ENCODE data around the gene XPR1.
"Not testable (repeated sequence)": the region's sequence is repeated elsewhere in the genome, so short reads cannot be mapped to it uniquely, and the experiment has no call there.

Gene XPR1

DNA sequence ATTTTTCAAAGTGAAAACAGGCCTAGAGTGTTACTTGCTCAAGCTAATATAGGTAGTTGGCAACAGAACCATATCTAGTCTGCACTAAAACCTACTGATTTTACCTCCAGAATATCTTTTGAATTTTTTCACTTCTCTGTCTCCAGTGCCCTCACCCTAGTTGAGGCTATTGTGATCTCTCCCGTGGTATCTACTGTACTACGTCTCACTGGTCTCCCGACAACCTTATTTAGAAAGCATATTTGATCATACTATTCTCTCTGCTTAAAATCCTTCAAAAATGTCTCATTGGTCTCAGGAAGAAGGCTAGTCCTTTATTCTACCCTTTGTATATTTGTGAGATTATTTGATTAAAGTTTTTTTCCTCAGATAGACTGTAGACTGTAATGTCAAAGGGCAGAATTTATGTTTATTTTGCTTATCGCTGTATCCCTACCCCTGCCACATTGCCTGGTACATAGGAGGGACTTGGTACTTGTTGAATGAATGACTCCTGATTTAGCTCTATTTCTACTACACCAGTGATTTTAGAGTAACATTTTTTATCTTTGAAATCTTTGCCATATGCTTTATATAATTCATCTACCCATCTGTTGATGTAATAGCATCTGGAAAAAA is 145.4 kb downstream of the XPR1 start:
- in situ Hi-C loops (cut with MboI; ENCODE audit: low sequenced_read_pairs) = no loop called here

DNA sequence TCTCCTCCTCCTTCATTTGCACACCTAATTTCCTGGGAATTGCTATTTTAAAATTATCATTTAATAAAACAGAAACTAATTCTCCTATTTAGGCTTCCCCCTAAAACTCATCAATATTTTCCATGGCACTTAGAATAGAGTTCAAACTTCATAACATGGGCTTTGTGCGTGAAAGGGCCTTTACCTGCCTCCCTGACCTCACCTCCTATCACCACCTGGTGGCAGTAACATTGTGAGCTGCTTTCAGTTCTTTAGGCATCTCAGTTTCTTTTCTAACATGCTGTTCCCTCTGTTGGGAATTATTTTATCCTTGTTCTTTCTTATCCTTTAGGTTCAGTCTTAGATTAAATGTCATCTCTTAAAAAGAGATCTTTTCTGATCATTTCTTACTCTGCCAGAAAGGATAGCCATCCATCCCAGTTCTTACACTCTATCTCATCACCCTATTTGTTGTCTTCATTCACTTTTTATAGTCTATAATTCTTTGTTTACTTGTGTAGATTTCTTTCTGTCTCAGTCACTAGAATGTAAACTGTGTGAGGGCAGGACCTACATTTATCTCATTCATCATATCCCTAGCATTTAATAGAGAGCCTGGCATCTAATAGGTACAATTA is 147.1 kb downstream of the XPR1 start:
- in situ Hi-C loops (cut with MboI; ENCODE audit: low sequenced_read_pairs) = no loop called here

DNA sequence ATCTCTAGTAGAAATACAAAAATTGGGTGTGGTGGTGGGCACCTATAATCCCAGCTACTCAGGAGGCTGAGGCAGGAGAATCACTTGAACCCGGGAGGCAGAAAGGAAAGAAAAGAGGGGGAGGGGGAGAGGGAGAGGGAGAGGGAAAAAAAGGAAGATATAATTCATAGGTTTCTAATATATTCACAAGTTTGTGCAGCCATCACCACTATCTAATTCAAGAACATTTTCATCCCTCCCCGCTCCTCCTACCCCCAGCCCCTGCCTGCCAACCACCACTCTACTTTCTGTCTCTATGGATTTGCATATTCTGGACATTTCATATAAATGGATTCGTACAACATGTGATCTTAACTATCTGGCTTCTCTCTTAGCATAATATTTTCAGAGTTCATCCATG is 147.8 kb downstream of the XPR1 start:
- in situ Hi-C loops (cut with MboI; ENCODE audit: low sequenced_read_pairs) = no loop called here

DNA sequence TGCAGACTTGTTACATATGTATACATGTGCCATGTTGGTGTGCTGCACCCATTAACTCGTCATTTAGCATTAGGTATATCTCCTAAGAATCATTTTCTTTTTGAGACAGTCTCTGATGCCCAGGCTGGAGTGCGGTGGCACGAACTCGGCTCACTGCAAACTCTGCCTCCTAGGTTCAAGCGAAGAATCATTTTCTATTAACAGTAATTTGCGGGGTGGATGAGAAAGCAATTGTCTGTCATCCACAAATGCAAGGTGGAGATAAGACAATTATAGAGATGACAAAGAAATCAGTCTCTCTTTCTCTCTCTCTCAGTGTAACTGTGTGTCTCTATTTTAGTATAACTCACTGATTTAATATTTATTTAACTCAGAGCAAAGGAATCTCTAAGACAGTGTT is 149.9 kb downstream of the XPR1 start:
- in situ Hi-C loops (cut with MboI; ENCODE audit: low sequenced_read_pairs) = no loop called here

DNA sequence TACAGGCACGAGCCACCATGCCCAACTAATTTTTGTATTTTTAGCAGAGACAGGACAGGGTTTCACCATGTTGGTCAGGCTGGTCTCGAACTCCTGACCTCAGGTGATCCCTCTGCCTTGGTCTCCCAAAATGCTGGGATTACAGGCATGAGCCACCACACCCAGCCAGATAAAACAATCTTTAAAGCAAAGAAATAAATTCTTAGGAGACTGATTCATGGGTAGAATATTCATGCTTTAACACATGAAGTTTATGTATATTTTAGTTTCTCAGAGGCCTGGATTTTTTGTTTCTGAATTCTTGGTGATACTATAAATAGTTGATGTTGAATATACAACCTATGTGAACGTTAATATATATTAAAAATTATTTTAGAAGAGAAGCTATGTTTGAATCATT is 153.5 kb downstream of the XPR1 start:
- in situ Hi-C loops (cut with MboI; ENCODE audit: low sequenced_read_pairs) = no loop called here

DNA sequence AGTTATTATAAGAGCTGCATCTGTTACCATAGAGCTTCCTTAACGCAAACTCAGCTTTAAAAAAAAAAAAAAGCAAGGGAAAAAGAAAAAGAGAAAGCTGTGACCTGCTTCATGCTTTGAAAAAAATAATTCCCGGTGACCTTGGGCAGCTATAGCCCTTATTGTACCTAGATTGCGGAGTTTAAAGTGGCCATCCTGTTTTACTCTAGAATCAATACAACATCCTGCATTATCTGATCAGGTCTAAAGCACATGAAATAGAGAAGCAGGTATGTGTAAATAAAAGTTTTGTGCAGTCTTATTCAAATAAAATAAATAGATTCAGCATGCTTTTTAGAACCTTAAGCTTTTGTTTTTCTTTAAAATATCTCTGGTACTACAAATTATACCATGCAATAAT is 154.1 kb downstream of the XPR1 start:
- in situ Hi-C loops (cut with MboI; ENCODE audit: low sequenced_read_pairs) = no loop called here

DNA sequence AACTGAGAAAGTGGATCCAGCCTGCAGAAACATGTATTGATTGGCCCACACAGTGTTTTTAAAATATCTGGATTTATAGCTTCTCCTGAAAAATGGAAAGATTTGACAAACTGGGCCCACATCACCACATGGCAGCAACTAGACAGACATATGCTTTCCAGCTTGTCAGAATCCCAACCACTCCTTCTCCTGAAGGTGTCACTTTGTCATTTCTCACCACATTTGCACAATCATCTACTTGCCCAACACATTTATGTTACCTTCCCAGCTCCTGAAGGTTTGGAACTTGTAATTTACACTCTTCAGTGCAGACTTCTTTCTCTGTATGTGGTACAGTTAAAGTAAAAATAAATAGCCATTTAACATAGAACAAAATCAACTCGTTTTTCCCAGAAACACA is 154.8 kb downstream of the XPR1 start:
- in situ Hi-C loops (cut with MboI; ENCODE audit: low sequenced_read_pairs) = no loop called here

DNA sequence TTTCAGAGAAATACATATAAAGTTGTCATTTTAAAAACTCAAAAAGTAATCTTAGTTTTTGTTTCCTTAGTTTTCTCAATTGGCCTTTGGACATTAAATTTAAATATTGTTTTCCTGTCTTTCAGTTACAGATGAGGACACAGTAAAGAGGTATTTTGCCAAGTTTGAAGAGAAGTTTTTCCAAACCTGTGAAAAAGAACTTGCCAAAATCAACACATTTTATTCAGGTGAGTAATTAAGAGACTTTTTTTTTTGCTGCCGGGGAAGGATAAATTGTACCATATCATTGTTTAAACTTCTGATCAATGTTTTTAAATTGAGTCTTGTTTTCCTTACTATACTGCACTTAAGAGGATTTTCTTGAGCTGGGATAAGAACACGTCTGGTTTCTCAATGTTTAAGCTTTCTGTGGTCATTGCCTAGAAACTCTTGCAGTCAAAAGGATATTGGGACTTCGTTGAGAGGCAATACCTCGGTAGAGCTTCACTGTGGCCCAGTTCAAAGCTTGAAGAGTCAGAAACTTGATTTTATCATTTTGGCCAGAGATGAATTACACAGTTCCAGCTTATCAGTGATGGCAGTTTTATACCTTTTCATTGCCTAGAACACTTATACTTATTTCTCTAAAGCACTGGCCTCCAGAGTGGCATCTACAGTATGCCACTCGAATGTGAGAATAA is 155.9 kb downstream of the XPR1 start:
- in situ Hi-C loops (cut with MboI; ENCODE audit: low sequenced_read_pairs) = no loop called here

DNA sequence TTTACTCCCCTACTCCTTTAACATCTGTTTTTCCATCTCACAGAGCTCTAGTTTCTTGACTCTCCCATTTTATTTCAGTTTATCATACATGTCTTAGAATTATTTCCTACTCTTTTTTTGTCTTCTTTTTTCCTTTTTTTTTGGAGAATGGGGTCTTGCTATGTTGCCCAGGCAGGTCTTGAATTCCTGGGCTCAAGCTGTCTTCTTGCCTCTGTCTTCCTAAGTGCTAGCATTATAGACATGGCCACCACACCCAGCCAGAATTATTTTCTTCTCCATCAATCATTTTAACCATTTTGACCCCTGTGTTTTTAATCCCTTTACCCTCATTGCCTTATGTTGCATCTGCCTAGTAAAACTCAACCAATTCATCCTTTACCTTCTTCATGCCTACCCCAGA is 157.6 kb downstream of the XPR1 start:
- in situ Hi-C loops (cut with MboI; ENCODE audit: low sequenced_read_pairs) = no loop called here

DNA sequence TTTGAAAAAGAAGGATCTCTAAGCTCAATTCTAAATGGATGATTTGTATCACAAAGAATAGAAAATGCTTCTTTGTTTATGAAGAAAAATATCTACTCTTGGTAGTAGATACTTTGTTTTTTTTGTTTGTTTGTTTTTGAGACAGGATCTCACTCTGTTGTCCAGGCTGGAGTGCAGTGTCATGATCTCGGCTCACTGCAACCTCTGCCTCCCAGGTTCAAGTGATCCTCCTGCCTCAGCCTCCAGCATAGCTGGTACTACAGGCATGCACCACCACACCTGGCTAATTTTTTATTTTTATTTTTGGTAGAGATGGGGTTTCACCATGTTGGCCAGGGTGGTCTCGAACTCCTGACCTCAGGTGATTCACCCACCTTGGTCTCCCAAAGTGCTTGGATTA is 159.3 kb downstream of the XPR1 start:
- in situ Hi-C loops (cut with MboI; ENCODE audit: low sequenced_read_pairs) = not testable (repeated sequence)

DNA sequence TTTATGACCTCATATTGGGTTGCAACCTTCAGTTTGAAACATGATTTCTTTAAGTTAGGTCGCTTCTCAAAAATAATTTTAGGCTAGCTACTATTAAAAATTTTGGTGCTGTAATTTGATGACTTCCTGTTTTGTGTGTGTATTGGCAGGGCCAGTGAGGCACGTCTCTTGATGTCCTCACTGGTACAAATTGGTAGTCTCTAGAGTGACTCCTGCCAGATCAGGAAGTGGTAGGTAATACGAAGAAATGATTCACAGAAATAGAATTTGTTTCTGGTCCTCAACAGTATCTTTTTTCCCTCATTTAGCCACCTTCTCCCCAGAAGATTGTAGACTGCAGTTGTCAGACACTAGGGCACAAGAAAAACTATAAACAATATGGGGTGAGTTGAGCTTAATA is 160.0 kb downstream of the XPR1 start:
- in situ Hi-C loops (cut with MboI; ENCODE audit: low sequenced_read_pairs) = no loop called here

DNA sequence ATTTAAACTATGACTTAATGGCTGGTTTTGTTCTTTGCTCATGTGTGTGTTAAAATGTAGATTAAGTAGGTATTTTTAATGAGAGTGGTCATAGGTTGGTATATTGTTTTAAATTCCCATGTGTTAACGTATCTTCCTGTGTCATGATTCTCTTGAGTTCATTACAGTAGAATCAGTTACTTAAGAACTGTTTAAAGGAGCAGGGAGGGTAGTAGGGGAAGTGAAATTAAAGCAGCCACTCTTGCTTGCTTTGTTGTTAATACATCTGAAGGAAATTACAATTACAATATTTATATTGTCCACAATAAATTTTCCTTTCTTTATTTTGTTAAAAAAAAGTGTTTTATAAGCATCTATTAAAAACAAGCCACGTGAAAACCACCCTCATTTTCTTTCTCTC is 161.6 kb downstream of the XPR1 start:
- in situ Hi-C loops (cut with MboI; ENCODE audit: low sequenced_read_pairs) = no loop called here

DNA sequence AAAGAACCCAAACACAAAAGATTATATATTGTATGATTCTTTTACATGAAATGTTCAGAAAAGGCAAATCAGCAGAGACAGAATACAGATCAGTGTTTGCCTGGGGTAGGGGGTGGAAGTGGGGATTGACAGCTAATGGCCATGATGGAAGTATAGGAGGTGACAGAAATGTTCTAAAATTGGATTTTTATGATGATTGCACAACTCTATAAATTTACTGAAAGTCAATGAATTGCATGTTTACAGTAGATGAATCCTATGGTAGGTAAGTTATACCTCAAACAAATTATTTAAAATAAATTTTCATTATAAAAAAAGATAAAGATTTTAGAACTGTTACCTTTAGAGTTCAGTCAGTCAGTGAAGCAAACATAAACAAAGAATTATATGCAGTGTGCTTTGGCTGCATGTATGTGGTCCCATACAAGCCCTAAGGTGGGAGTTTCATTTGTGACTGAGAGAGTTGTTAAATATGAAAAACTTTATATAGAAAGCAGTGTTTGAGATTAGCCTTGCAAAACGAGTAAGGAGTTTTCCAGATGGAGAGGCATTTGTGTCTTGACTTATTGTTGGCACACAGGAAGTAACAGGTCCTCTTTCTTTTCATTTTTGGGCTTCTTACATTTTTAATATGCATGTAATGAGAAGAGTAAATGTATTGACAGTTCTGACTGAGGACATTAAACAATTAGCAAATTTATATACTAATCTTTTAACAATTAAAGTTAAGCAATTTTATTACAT is 165.2 kb downstream of the XPR1 start:
- in situ Hi-C loops (cut with MboI; ENCODE audit: low sequenced_read_pairs) = no loop called here

DNA sequence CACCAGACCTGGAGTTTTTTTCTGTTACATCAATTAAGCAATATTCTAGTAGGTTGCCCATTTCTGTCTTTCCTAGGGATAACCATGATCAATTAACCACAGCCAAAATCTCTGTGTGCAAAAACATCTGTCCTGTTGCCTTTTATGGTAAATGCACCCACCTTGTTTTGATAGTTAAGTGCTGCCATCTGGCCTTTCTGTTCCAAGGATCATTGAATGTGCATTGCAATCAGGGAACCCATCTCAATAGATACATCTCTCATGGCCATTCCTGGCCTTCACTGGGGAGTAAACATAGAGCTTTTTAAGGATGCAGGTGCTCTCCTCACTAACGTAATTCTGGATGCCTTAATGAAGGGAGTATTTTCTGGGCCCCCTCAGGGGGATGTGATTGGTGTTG is 169.1 kb downstream of the XPR1 start:
- in situ Hi-C loops (cut with MboI; ENCODE audit: low sequenced_read_pairs) = no loop called here

DNA sequence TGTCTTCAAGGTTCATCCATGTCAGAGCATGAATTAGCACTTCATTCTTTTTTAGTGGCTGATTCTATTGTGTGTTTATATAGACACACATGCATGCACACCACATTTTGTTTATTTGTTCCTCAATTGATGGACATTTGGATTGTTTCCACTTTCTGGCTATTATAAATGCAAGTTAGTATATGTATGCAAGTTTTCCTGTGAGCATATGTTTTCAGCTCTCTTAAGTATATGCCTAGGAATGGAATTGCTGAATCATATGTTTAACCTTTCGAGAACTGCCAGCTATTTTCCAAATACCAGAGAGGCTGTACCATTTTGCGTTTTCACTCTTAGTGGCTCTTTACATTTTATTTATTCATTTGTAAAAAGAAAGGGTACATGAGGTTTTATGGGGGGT is 171.0 kb downstream of the XPR1 start:
- in situ Hi-C loops (cut with MboI; ENCODE audit: low sequenced_read_pairs) = no loop called here

DNA sequence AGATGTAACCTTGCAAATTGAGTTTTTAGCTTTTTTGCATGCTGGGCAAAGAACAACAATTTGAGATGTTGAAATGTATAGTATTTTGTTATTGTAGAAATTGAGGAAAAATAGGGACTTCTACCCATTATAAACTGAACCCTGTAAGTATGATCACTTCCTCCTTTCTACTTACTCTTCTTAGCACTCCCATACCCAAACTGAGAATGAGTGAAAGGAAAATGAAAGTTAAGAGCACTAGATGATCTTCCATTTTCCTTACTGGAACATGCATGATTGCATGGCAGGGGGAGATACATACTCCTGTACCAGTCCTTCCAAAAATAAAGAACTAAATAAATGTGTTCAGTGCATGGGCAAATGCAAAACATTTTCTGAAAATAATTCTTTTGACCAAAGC is 173.5 kb downstream of the XPR1 start:
- in situ Hi-C loops (cut with MboI; ENCODE audit: low sequenced_read_pairs) = no loop called here

DNA sequence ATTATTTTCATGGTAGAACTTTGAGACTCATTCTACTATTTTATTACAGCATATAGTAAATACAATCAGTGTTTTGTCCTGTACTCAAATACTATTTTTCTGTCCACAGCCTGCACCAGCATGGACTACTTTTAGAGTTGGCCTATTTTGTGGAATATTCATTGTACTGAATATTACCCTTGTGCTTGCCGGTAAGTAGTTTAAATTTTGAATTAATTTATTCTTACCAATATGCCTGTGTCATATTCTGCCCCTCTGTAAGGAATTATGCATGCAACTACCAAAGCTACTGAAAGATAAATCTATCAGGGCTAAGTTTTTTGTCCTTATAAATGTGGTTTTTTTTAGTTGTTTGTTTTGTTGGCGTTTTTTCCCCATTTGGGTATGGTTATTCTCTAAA is 179.5 kb downstream of the XPR1 start:
- in situ Hi-C loops (cut with MboI; ENCODE audit: low sequenced_read_pairs) = no loop called here

DNA sequence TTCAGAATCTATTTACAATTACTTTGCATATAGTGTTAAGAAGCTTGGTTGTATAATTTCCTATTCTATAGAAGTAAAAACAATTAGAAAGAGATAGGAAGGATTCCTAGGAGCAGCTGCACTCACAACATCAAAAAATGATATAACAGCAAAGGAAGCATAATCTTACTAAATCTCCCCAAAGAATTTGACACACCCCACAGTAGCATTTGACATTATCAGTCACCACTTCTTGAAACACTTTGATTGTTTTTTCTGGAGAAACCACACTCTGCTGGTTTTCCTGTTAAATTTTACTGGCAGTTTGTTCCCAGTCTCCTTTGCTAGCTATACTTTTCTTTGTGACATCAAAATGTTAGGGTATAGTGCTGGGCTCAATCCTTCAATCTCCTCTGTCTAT is 180.1 kb downstream of the XPR1 start:
- in situ Hi-C loops (cut with MboI; ENCODE audit: low sequenced_read_pairs) = no loop called here

DNA sequence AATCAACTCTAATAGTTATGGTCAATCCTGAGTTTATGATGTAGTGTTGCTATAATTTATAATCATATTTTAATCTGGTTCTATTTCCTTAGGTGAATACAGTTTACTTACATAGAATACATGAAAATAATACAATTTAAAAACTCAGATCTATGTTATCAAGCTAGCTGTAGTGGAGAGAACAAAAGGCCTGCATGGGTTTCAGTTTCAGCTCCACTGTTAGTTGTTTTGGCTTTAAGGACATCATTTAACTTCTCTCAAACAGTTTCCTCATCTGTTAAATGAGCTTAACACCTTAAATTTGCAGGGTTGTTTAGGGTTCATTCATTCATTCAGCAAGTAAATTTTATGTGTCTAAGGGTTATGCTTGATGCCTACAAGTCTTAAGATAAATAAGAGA is 182.4 kb downstream of the XPR1 start:
- in situ Hi-C loops (cut with MboI; ENCODE audit: low sequenced_read_pairs) = no loop called here

DNA sequence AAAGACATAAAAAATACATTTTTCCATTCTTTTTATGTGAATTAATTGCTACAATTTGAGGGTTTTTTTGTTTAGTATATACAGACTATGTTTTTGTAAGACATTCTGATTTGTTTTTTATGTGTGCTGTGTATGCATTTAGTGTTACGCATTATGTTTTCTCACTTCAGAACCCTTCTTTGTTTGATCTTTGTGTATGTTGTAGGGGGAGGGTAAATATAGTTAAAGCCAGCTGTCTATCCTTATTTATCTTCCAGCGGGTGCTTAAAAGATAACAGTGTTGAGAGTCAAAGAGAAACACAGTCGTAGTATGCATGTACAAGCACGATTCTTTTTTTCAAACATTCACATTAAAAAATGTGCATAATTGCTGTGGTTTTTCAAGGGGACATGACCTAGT is 183.4 kb downstream of the XPR1 start:
- in situ Hi-C loops (cut with MboI; ENCODE audit: low sequenced_read_pairs) = no loop called here

DNA sequence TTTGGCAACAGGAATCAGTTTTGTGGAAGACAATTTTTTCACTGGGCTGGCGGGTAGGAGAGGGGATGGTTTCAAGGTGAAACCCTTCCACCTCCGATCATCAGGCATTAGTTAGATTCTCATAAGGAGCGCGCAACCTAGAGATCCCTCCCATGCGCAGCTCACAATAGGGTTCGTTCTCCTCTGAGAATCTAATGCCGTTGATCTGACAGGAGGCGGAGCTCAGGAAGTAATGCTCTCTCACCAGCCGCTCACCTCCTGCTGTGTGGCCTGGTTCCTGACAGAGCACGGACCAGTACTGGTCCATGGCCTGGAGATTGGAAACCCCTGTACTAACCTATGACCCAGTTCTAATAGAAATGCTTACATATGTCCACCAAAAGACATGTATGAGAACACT is 184.3 kb downstream of the XPR1 start:
- in situ Hi-C loops (cut with MboI; ENCODE audit: low sequenced_read_pairs) = no loop called here

DNA sequence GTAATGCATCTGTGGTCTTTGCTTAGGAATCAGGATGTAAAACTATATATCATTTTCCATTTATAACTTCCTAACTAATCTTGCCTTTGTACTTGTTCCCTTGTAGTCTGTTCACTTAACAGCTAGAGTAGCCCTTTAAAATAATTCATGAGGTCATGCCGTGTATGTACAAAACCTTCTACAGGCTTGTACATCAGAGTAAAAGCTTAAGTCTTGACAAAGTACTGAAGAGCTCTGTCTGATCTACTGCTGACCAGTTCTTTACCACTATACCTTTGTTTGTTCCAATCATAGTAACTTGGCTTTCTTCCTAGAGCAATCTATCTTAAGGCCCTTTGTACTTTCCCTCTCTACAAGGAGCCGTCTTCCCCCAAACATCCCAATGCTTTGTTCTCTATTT is 190.1 kb downstream of the XPR1 start:
- in situ Hi-C loops (cut with MboI; ENCODE audit: low sequenced_read_pairs) = no loop called here
